Endothelial cell (in vitro differentiated cells): ENCODE results near the gene PLEKHN1. TPM values are rescaled to one million over a fixed set of nuclear protein-coding genes. Genes with fewer than 3 reads are reported as not detected.
A peak's percentile ranks its signal among the peaks of the same experiment; 100 is the strongest.
"Not testable (repeated sequence)": the region's sequence is repeated elsewhere in the genome, so short reads cannot be mapped to it uniquely, and the experiment has no call there.

ENCODE experiments used
- DNase-seq: peaks from one replicate; pipeline ENCODE4 v3.0.0; 2021; ENCODE audit warnings: low spot score
- H3K27ac Mint-ChIP-seq: one replicate; pipeline ENCODE4 v1.8.0; 2021; ENCODE audit warnings: mixed read lengths, inconsistent platforms; ENCODE audit not compliant: unreplicated experiment
- H3K27me3 Mint-ChIP-seq: one replicate; pipeline ENCODE4 v1.8.0; 2021; ENCODE audit warnings: mild to moderate bottlenecking, moderate library complexity, mixed read lengths, inconsistent platforms; ENCODE audit not compliant: unreplicated experiment
- H3K36me3 Mint-ChIP-seq: one replicate; pipeline ENCODE4 v1.8.0; 2021; ENCODE audit warnings: mild to moderate bottlenecking, low read depth, mixed read lengths, inconsistent platforms; ENCODE audit not compliant: unreplicated experiment
- H3K4me1 Mint-ChIP-seq: one replicate; pipeline ENCODE4 v1.8.0; 2021; ENCODE audit warnings: mild to moderate bottlenecking, mixed read lengths, inconsistent platforms; ENCODE audit not compliant: unreplicated experiment
- H3K4me3 Mint-ChIP-seq: one replicate; pipeline ENCODE4 v1.8.0; 2021; ENCODE audit warnings: mild to moderate bottlenecking, mixed read lengths, inconsistent platforms; ENCODE audit not compliant: unreplicated experiment
- H3K9me3 Mint-ChIP-seq: one replicate; pipeline ENCODE4 v1.8.0; 2021; ENCODE audit warnings: mixed read lengths, inconsistent platforms; ENCODE audit not compliant: unreplicated experiment
- total RNA-seq: library from RNA; stranded (reverse); fragmentation: NEBNext Ultra II Directional; extraction: Animal tissue kit (Norgen Biotek cat#: 25700); gene quantifications from one replicate; pipeline ENCODE4 v1.2.1, GENCODE V29; 2021; ENCODE audit not compliant: unreplicated experiment
- TF ChIP-seq, protein P1 (sequence below): fragments of 200-600 bp; sonication (generic); IDR thresholded peaks from one replicate; pipeline ENCODE4 v1.5.0; 2021; ENCODE audit warnings: antibody characterized with exemption; ENCODE audit not compliant: unreplicated experiment

Gene PLEKHN1
- total RNA-seq, 1 donor from 2014 or later = not detected

- H3K36me3 Mint-ChIP-seq, H3K9me3 Mint-ChIP-seq, H3K4me3 Mint-ChIP-seq, H3K27ac Mint-ChIP-seq, DNase-seq: not testable (repeated sequence)
- H3K4me1 Mint-ChIP-seq = peaks cover 20% of the 10 kb centered on the region
- peaks cover 12% of the 10 kb centered on the region for H3K27me3 Mint-ChIP-seq
These were observed 52.0 kb downstream of the PLEKHN1 start for GRCh38 chr1:1018321-1018685.

DNA sequence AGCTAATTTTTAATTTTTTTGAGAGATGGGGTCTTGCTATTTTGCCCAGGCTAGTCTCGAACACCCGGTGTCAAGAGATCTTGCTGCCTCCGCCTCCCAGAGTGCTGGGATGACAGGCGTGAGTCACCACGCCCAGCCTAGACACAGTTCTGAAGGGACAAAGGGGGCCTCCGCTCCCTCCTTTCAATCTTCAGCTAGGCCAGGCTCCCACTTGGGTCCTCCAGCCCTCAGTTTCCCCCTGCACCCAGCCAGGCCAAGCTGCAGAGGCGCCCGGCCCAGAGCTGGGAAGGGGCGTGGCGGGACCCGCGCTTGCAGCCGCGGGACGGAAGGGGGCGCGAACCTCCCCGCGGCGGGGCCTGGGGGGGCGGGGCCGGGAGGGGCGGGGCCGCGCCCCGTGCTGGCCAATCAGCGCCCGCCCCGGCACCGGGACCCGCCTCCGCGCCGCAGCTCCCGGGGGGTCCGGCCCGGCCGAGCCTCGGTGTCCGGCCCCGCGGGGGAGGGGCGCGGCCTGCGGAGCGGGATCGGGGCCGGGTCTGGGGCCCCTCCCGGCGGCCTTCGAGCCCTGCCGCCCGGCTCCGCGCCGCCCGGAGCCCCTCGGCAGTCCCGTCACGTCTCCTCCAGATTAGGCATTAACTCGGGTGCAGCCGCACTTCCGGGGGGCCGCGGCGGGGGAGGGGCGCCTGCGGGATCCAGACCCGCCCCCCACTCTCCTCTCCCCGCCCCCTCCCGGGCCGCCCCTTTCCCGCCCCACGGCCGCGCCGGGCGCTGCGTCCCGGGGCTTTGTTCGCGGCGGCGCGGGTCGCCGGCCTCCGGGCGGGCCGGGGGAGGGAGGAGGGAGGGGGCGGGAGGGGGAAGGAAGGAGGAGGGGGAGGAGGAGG, 53.1 kb downstream of the PLEKHN1 start:
- peak overlapping the region; percentile 56 for H3K4me3 Mint-ChIP-seq
- H3K9me3 Mint-ChIP-seq = no peaks in the 10 kb centered on the region
- TF ChIP-seq, protein P1, sequence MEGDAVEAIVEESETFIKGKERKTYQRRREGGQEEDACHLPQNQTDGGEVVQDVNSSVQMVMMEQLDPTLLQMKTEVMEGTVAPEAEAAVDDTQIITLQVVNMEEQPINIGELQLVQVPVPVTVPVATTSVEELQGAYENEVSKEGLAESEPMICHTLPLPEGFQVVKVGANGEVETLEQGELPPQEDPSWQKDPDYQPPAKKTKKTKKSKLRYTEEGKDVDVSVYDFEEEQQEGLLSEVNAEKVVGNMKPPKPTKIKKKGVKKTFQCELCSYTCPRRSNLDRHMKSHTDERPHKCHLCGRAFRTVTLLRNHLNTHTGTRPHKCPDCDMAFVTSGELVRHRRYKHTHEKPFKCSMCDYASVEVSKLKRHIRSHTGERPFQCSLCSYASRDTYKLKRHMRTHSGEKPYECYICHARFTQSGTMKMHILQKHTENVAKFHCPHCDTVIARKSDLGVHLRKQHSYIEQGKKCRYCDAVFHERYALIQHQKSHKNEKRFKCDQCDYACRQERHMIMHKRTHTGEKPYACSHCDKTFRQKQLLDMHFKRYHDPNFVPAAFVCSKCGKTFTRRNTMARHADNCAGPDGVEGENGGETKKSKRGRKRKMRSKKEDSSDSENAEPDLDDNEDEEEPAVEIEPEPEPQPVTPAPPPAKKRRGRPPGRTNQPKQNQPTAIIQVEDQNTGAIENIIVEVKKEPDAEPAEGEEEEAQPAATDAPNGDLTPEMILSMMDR = peak; percentile 44
- peak; percentile 90 for DNase-seq
- H3K27ac Mint-ChIP-seq = no peak overlapping the region
- H3K4me1 Mint-ChIP-seq = peaks cover 19% of the 10 kb centered on the region
- H3K36me3 Mint-ChIP-seq = peaks cover 4% of the 10 kb centered on the region
- H3K27me3 Mint-ChIP-seq = peaks cover 14% of the 10 kb centered on the region

DNA sequence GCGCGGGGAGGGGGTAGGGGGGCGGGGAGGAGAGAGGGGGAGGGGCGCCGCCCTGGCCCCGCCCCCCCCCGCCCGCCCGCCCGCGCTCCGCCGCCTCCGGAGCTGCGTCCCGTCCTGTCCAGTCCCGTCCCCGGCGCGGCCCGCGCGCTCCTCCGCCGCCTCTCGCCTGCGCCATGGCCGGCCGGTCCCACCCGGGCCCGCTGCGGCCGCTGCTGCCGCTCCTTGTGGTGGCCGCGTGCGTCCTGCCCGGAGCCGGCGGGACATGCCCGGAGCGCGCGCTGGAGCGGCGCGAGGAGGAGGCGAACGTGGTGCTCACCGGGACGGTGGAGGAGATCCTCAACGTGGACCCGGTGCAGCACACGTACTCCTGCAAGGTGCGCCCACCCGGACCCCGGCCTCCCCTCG, 53.7 kb downstream of the PLEKHN1 start, which contains the start of gene AGRN:
Gene AGRN (plus strand): TSS at position 121 of the 405 bp plus-strand sequence. CDS start 53 bp downstream, at position 174.
- DNase-seq = no peak
- no peak within 1 kb of the TSS for H3K27ac Mint-ChIP-seq

DNA sequence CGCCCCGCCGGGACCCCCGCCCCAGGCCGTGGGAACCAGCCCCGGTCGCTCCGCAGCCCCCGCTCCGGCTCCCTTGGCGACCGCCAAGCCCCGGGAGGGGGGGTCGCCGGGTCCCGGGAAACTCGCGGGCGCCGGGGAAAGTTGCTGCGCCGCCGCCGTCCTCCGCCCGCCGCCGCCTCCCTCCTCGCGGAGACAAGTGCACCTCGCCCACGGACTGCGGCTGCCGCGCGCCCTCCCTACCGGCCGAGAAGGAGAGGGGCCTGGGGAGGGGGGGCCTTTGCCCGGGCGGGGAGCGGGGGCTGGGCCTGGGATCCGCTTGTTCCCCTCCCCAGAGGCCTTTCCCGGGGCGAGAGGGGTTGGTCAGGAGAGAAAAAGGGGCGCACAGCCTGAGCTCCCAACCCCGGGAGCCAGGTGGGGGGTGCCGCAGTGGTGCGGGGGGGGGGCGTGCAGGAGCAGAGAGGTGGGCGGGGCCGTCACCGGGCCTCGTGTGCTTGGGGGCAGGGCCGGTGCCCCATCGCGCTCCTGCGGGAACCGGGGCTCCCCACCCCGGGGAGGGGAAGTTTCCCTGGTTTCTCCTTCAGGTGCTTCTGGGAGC, 54.2 kb downstream of the PLEKHN1 start:
- TF ChIP-seq, protein P1 = no peak
- peaks cover 17% of the 10 kb centered on the region for H3K4me1 Mint-ChIP-seq
- peaks cover 4% of the 10 kb centered on the region for H3K36me3 Mint-ChIP-seq
- H3K27me3 Mint-ChIP-seq = peaks cover 14% of the 10 kb centered on the region
- DNase-seq = no peak
- no peak overlapping the region for H3K4me3 Mint-ChIP-seq
- no peak overlapping the region for H3K27ac Mint-ChIP-seq
- no peaks in the 10 kb centered on the region for H3K9me3 Mint-ChIP-seq

More for the DNA sequence above, 53.7 kb downstream of the PLEKHN1 start, which contains the start of gene AGRN:
- Mint-ChIP-seq H3K36me3 (peaks cover 4% of the 10 kb centered on the region), H3K9me3 (no peaks in the 10 kb centered on the region), H3K4me3 (peak within 1 kb of the TSS; percentile 69), H3K4me1 (peaks cover 17% of the 10 kb centered on the region), H3K27me3 (peaks cover 14% of the 10 kb centered on the region)
- TF ChIP-seq, protein P1 = no peak

GRCh38 chr1:1021010-1021919, 55.0 kb downstream of the PLEKHN1 start:
- TF ChIP-seq, protein P1 = no peak
- Mint-ChIP-seq H3K4me1 (peaks cover 21% of the 10 kb centered on the region), H3K9me3 (no peaks in the 10 kb centered on the region), H3K27ac (peak overlapping the region; percentile 57), H3K36me3 (peaks cover 8% of the 10 kb centered on the region), H3K27me3 (peaks cover 15% of the 10 kb centered on the region), H3K4me3 (peak overlapping the region; percentile 73)
- no peak for DNase-seq
